Cardiac fibroblast (primary cell): ENCODE data around the gene PAK5.
A peak's percentile ranks its signal among the peaks of the same experiment; 100 is the strongest.

ENCODE experiments used
- DNase-seq, 2 donors: peaks; one replicate each; pipeline versions ENCODE4 v3.0.0 to v3.0.0-alpha.2; 2010; ENCODE audit warnings: low read depth in 2 of 2
- H3K4me3 ChIP-seq, 2 donors: replicated peaks in 1 of 2; 1 replicate in 1 of 2; 2 replicates in 1 of 2; pipeline ENCODE4 v1.5.1; 2011; ENCODE audit warnings: low read depth in 2 of 2, low read length in 2 of 2, mild to moderate bottlenecking in 2 of 2, moderate library complexity in 1 of 2
- CTCF ChIP-seq: IDR thresholded peaks from one replicate; pipeline ENCODE4 v1.5.1; 2011; ENCODE audit warnings: low read depth, mild to moderate bottlenecking, low read length, inconsistent platforms

Gene PAK5

GRCh38 chr20:9626357-9626756 lies 212.5 kb downstream of the PAK5 start:
- DNase-seq, result no peak
- H3K4me3 ChIP-seq, result no peak overlapping the region
- TF ChIP-seq CTCF, result no peak

GRCh38 chr20:9617940-9618339 lies 220.9 kb downstream of the PAK5 start:
- peak; percentile 24 for TF ChIP-seq CTCF
- peak; percentile 21 to 64 for DNase-seq

GRCh38 chr20:9616833-9617461 lies 221.9 kb downstream of the PAK5 start:
- peak; percentile 77 to 79 for DNase-seq
- no peak overlapping the region for H3K4me3 ChIP-seq
- peak; percentile 79 for TF ChIP-seq CTCF

More at GRCh38 chr20:9617940-9618339, 220.9 kb downstream of the PAK5 start:
- no peak overlapping the region for H3K4me3 ChIP-seq

- no peak for DNase-seq
- TF ChIP-seq CTCF, result no peak
- no peak overlapping the region for H3K4me3 ChIP-seq
Measured at GRCh38 chr20:9616455-9616805, 222.4 kb downstream of the PAK5 start.

GRCh38 chr20:9615766-9616454 lies 223.0 kb downstream of the PAK5 start:
- DNase-seq, result no peak
- no peak for TF ChIP-seq CTCF
- no peak overlapping the region for H3K4me3 ChIP-seq

GRCh38 chr20:9615118-9615517 lies 223.8 kb downstream of the PAK5 start:
- DNase-seq, result no peak
- no peak overlapping the region for H3K4me3 ChIP-seq
- no peak for TF ChIP-seq CTCF
